H1 (cell line): ENCODE data around the gene LNPK. TPM values are rescaled to one million over a fixed set of nuclear protein-coding genes. Genes with fewer than 3 reads are reported as not detected.

Experiments used
- ATF2 ChIP-seq: IDR thresholded peaks from 2 replicates; pipeline ENCODE4 v1.6.1; 2012; ENCODE audit warnings: low read length, inconsistent platforms
- FOSL1 ChIP-seq: IDR thresholded peaks from 2 replicates; pipeline ENCODE4 v1.6.1; 2011; ENCODE audit warnings: mild to moderate bottlenecking, low read depth, low read length, moderate library complexity; ENCODE audit not compliant: insufficient read depth
- NRF1 ChIP-seq: IDR thresholded peaks from 2 replicates; pipeline ENCODE4 v1.6.1; 2011; ENCODE audit warnings: mild to moderate bottlenecking, low read depth, low read length, improper control_type of control experiment
- POLR2A ChIP-seq, 2 experiments: IDR thresholded peaks; 1 replicate in 1 of 2; 2 replicates in 1 of 2; pipeline ENCODE4 v1.6.1; 2011; ENCODE audit warnings: low read depth in 2 of 2, low read length in 2 of 2, mild to moderate bottlenecking in 2 of 2; ENCODE audit errors: control extremely low read depth in 1 of 2
- RBBP5 ChIP-seq: IDR thresholded peaks from 2 replicates; pipeline ENCODE4 v1.7.1; 2012; ENCODE audit warnings: low read depth, mild to moderate bottlenecking, inconsistent platforms, low read length, moderate library complexity, borderline replicate concordance
- SP1 ChIP-seq: IDR thresholded peaks from 2 replicates; pipeline ENCODE4 v1.6.1; 2011; ENCODE audit warnings: low read depth, low read length
- ZNF274 ChIP-seq: IDR thresholded peaks from 2 replicates; pipeline ENCODE4 v1.7.0; 2012; ENCODE audit warnings: low read length, borderline replicate concordance; ENCODE audit errors: extremely low read depth
- polyA plus RNA-seq, 7 experiments: library from polyadenylated mRNA; depleted of rRNA in 3 of 7; stranded (reverse) in 5 of 7; unstranded in 2 of 7; fragments of >200 nt in 5 of 7; fragments of 200-250 nt in 2 of 7; gene quantifications; 1 replicate in 5 of 7; 2 replicates in 1 of 7; 4 replicates in 1 of 7; pipeline versions ENCODE4 v1.2.1 to v1.2.3, GENCODE V29; 2011 to 2013; ENCODE audit warnings: missing spikeins in 2 of 7, mixed read lengths in 2 of 7
- total RNA-seq: library from RNA; stranded (reverse); fragmentation: NEBNext Ultra II Directional; extraction: Animal tissue kit (Norgen Biotek cat#: 25700); gene quantifications from 2 replicates; pipeline ENCODE4 v1.2.1, GENCODE V29; 2021

LNPK gene
- total and polyA plus RNA-seq, 2 of the 8 experiments (the other 6 are each of a cell fraction or from before 2014, with no cell fraction given), result 3.1 to 10.3 TPM

GRCh38 chr2:175948191-175948590 is 53.9 kb downstream of the LNPK start (continued):
- no peak for TF ChIP-seq ATF2
- no peak for TF ChIP-seq ZNF274
- TF ChIP-seq POLR2A (IDR thresholded peaks at IDR 0.05; ENCODE audit: control extremely low read depth in 1 of 2, low read depth in 2 of 2, low read length in 2 of 2), result no peak
- no peak for TF ChIP-seq SP1
- TF ChIP-seq NRF1, result no peak
- TF ChIP-seq RBBP5, result no peak
- no peak for TF ChIP-seq FOSL1
- TF ChIP-seq, all 59 proteins: peak for 0
